ENCODE results near the gene BAG5. TPM values are rescaled to one million over a fixed set of nuclear protein-coding genes. Genes with fewer than 3 reads are reported as not detected.

Gene BAG5
- total and polyA plus RNA-seq, 11 donors = 4.8 to 22.8 (median 17.0) TPM

GRCh38 chr14:103521951-103522563, 40.4 kb downstream of the BAG5 start:
- Histone ChIP-seq H3K27me3 (peaks cover 0 to 34% (median 0%) of the 10 kb centered on the region in 9 donors), H3K4me3 (peak overlapping the region; percentile 38 to 70 (median 62)), H3K4me1 (peaks cover 0 to 83% (median 55%) of the 10 kb centered on the region in 12 donors), H3K36me3 (peaks cover 0 to 11% (median 0%) of the 10 kb centered on the region in 9 donors), H3K27ac (peak overlapping the region in 11 of 12 donors; percentile 42 to 96 (median 73)), H3K9me3 (no peaks in the 10 kb centered on the region)
- no peak for ATAC-seq
- intact Hi-C loops (cut with DNase I) = no loop called here
- 0 to 1% (median 1%) methylated on average over 25 to 74 of the region's 74 CpGs for WGBS, 4 donors
- DNase-seq = peak in 3 of 5 donors; percentile 29 to 73 (median 55)
- TF ChIP-seq POLR2A (IDR thresholded peaks at IDR 0.05) (no peak), CTCF (IDR thresholded peaks at IDR 0.05) (no peak)

- Histone ChIP-seq H3K27ac (peak overlapping the region in 11 of 12 donors; percentile 54 to 96 (median 73)), H3K36me3 (peaks cover 0 to 11% (median 0%) of the 10 kb centered on the region in 9 donors), H3K27me3 (peaks cover 0 to 34% (median 0%) of the 10 kb centered on the region in 9 donors), H3K4me3 (peak overlapping the region; percentile 38 to 70 (median 62)), H3K4me1 (peaks cover 0 to 86% (median 54%) of the 10 kb centered on the region in 12 donors), H3K9me3 (no peaks in the 10 kb centered on the region)
- TF ChIP-seq POLR2A (IDR thresholded peaks at IDR 0.05) = no peak
- peak in 1 of 12 donors; percentile 4 for TF ChIP-seq CTCF (IDR thresholded peaks at IDR 0.05)
- ATAC-seq (peak in 3 of 4 donors; percentile 42 to 54 (median 50)), DNase-seq (peak in 3 of 5 donors; percentile 59 to 72 (median 71))
- intact Hi-C loops (cut with DNase I) = no loop called here
- WGBS, 4 donors = 0 to 1% (median 0%) methylated on average over 1 to 77 of the region's 77 CpGs
Observed at GRCh38 chr14:103521438-103521950, 41.0 kb downstream of the BAG5 start.

GRCh38 chr14:103520657-103521437, 41.6 kb downstream of the BAG5 start:
- intact Hi-C loops (cut with DNase I) = no loop called here
- Histone ChIP-seq H3K27me3 (peaks cover 0 to 34% (median 0%) of the 10 kb centered on the region in 9 donors), H3K36me3 (peaks cover 0 to 11% (median 0%) of the 10 kb centered on the region in 9 donors), H3K27ac (peak overlapping the region in 11 of 12 donors; percentile 54 to 96 (median 73)), H3K4me1 (peaks cover 0 to 86% (median 50%) of the 10 kb centered on the region in 12 donors), H3K4me3 (peak overlapping the region; percentile 38 to 70 (median 62)), H3K9me3 (no peaks in the 10 kb centered on the region)
- 1 to 6% (median 5%) methylated on average over 23 to 64 of the region's 66 CpGs for WGBS, 4 donors
- TF ChIP-seq POLR2A (IDR thresholded peaks at IDR 0.05) (no peak), CTCF (IDR thresholded peaks at IDR 0.05) (peak; percentile 41 to 73 (median 56))
- DNase-seq = peak; percentile 81 to 92 (median 83)
- peak; percentile 21 to 59 (median 50) for ATAC-seq

Data from heart left ventricle (tissue), 16 donors.